Mucosa of gallbladder (tissue), 1 donor: ENCODE data around the gene ARL6IP1. TPM values are rescaled to one million over a fixed set of nuclear protein-coding genes. Genes with fewer than 3 reads are reported as not detected.

ENCODE experiments used
- DNase-seq: peaks from one replicate; pipeline ENCODE4 v3.0.0-alpha.2; 2020; ENCODE audit warnings: low spot score
- total RNA-seq: library from RNA; stranded (reverse); gene quantifications from one replicate; pipeline ENCODE4 v1.2.1, GENCODE V29; 2021
- donor health status: DM: no; HTN: no; CAD: no.

The ARL6IP1 gene
- total RNA-seq = 154 TPM

- peak; percentile 100 for DNase-seq
These were observed at the start of gene ARL6IP1 for GRCh38 chr16:18801145-18801972. Gene ARL6IP1, minus strand, starts transcription at chr16:18801549. Its CDS starts 83 bp downstream, at chr16:18801466.

DNA sequence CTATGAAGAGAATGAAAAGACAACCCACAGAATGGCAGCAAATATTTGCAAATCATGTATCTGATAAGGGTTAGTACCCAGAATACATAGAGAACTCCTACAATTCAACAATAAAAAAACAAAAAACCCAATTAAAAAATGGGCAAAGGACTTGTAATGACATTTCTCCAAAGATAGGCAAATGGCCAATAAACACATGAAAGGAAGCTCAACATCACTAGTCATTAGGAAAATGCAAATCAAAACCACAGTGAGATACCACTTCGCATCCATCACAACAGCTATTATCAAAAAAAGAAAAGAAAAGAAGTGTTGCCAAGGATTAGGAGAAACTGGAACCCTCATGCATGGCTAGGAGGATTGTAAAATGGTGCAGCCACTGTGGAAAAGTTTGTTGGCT is 45.1 kb upstream of the ARL6IP1 start:
- no peak for DNase-seq

- no peak for DNase-seq
These were observed 41.2 kb upstream of the ARL6IP1 start for GRCh38 chr16:18842565-18842964.

DNA sequence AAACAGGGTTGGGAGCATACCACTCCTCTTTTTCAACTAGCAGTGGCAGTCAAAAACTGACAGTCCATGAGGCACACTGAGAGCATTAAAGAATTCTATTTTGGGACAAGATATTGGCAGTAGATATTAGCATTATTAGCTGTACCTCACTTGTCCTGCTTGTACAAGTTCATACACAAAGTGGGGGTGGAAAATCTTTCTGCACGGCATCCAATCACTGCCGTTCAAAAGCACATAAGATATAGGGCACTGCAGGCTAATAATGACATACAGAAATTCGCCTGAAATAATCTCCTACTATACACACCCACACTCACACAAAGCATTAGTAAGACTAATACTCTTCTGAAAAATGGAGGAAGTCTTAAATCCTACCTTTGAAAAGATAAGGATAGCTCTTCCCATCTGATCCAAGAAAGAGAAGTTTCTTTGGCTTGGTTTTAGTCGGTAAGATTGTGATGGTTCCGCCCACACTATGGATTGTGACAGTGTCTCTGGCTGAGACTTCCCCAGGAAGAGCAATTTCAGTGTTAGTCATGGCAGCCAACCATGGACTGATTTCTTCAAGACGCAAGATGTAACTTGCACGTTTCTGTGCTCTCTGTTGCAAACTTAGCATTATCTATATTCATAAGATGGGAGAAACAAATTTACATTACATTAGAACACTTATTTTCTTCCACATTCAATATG is 40.6 kb upstream of the ARL6IP1 start:
- DNase-seq = no peak

DNA sequence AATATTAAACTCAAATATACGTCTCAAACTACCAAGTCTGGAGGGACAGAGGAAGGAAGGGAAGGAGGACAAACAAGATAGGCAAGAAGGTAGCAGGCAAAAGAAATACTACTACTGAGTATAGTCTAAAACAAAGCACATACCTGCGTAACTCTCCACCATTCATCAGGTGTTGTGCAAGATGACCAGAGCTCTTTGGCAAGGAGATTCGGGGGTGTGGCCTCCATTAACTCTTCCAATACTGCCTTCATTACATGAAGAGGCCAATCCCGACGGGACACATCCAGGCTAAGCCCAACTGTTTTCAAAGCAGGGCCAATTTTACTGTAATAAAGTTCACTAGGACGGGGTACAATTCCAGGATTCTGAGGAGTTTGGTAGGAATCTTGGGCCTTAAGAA is 38.2 kb upstream of the ARL6IP1 start:
- peak; percentile 11 for DNase-seq

- no peak for DNase-seq
These were observed 35.4 kb upstream of the ARL6IP1 start for GRCh38 chr16:18836702-18837101.

GRCh38 chr16:18834864-18835263 is 33.5 kb upstream of the ARL6IP1 start:
- no peak for DNase-seq

GRCh38 chr16:18833707-18834505 is 32.6 kb upstream of the ARL6IP1 start:
- DNase-seq = no peak

DNA sequence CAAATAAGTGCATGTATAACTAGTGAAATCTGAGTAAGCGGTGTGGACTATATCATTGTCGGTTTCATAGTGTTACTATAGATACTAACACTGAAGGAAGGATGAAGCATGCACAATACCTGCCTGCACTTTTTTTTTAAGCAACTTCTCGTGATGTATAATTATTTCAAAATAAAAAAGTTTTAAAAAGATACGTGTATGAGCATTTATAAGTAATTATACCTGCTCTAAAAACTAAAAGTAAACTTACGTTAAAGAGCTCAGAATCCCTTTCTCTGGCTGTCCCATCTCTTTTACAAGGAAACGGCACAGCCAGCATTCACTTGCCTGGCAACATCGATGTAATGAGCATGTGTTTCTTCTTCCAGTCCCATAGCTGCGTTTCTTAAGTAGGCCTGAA is 31.3 kb upstream of the ARL6IP1 start:
- no peak for DNase-seq

DNA sequence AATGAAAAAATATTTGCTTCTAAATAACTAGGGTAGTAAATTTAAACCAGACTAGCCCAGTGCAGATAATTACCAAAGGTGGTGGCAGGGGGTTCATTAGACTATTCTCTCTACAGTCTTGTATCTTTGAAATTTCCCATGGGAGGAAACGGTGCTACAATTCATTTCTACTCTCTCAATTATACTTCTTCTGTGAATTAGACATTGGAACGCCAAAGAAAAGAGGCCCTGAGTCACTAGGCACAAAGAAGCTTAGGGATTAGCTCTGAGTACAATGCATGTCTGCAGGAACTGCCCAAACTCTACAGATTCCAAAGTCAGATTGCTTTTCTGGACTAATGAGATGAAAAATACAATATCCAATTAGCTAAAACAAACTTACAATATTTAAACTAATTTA is 30.7 kb upstream of the ARL6IP1 start:
- no peak for DNase-seq

- DNase-seq = no peak
These were observed 27.9 kb upstream of the ARL6IP1 start for GRCh38 chr16:18829251-18829650.

DNA sequence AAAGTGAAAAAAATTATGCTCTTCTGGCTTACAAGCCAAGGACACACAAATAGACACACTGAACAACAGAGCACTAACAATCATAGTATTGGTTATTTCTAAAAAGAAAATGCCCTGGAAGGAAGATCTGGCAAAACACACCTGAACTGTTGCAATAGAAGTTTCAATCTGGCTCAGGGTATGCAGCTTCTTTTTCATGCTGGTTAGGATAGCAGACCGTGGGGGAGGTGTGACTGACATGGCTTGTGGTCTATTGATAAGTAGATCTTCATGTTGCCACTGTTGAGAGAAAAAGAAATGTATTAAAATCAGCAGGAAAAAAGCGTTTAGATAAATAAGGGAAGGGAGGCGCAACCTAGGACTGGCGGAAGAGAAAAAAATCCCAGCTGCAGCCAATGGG is 26.5 kb upstream of the ARL6IP1 start:
- DNase-seq = no peak

- DNase-seq = no peak
These were observed 14.9 kb upstream of the ARL6IP1 start for GRCh38 chr16:18816286-18816685.

GRCh38 chr16:18811925-18812324 is 10.6 kb upstream of the ARL6IP1 start:
- no peak for DNase-seq

DNA sequence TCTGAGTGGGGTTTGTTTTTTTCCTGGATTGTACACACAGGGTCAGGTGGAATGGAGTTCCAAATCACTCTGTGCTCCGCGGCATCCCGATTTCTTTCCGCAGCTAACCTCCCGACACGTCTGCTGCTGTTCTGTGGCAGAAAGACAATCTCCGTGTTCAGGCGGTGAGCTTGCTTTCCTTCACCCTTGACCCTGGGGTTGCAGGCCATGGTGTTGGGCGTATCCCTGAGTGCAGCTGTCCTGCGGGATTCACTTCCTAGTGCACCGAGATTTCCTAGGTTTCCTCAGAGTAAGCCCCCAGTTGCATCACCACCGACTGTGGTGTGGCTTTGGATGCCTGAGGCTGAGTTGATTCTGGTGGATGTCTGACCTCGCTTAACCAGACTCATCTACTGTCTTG is 7.8 kb upstream of the ARL6IP1 start:
- DNase-seq = no peak

GRCh38 chr16:18805257-18805773 is 4.0 kb upstream of the ARL6IP1 start:
- DNase-seq = no peak

- DNase-seq = no peak
These were observed 3.2 kb upstream of the ARL6IP1 start for GRCh38 chr16:18804540-18804939.

GRCh38 chr16:18803569-18804462 is 2.5 kb upstream of the ARL6IP1 start:
- DNase-seq = no peak

DNA sequence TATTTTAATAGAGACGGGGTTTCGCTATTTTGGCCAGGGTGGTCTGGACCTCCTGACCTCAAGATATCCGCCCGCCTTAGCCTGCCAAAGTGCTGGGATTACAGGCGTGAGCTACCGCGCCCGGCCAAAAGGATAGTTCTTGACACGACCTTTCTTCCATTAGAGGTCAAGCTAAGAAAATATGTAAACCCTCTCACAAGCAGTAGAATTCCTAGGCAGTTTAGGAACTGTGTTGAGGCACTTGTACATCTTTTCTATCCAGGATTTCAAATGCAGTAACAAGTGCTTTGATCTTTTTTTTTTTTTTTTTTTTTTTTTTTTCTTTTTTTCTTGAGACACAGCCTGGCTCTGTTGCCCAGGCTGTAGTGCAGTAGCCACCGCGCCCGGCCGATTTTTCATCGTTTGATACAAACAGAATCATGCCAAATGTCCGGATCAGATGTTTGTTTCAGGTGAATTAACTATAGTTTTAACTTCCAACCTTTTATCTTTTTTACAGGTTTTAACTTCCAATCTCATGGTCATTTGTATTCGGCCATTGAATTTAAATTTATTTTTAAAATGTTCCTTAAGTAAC is 1.5 kb upstream of the ARL6IP1 start:
- no peak for DNase-seq

DNA sequence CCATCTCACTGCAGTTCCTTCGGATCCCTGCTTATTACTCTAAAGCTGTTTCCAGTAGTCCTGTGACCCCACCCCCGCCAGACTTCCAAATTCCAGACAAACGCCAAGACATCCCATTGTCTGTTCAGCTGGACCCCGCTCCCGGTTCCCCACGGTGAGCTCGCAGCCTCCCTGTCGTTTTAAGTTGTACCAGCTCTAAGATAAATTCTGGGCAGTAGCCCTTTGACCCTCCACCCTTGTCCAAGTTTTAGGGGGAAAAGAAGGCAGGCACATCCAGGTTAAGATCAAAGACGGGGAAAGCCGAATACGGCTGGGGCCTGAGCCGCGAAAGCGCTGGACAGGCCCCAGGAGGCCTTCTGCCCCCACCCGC is 589 bp downstream of the ARL6IP1 start:
- no peak for DNase-seq

GRCh38 chr16:18800293-18800692 is 1.1 kb downstream of the ARL6IP1 start:
- no peak for DNase-seq
